Embryonic facial prominence (tissue), 1 donor: ENCODE results near the gene NOTCH1.

ENCODE experiments used
- DNase-seq: peaks from one replicate; pipeline ENCODE4 v3.0.0-alpha.2; 2016; ENCODE audit errors: extremely low spot score

The NOTCH1 gene

GRCh38 chr9:136544964-136545691, 720 bp downstream of the NOTCH1 start:
- DNase-seq = no peak

- no peak for DNase-seq
Measured at GRCh38 chr9:136544548-136544963, 1.3 kb downstream of the NOTCH1 start.

- DNase-seq = no peak
Measured at GRCh38 chr9:136543830-136544547, 1.9 kb downstream of the NOTCH1 start.

- DNase-seq = no peak
Measured at GRCh38 chr9:136543280-136543679, 2.6 kb downstream of the NOTCH1 start.

GRCh38 chr9:136542241-136543040, 3.4 kb downstream of the NOTCH1 start:
- DNase-seq = no peak

GRCh38 chr9:136541709-136542108, 4.1 kb downstream of the NOTCH1 start:
- DNase-seq = no peak

GRCh38 chr9:136541179-136541578, 4.7 kb downstream of the NOTCH1 start:
- DNase-seq = no peak

GRCh38 chr9:136539427-136540421, 6.1 kb downstream of the NOTCH1 start:
- no peak for DNase-seq

- DNase-seq = no peak
Measured at GRCh38 chr9:136538599-136539426, 7.0 kb downstream of the NOTCH1 start.

GRCh38 chr9:136537896-136538598, 7.8 kb downstream of the NOTCH1 start:
- no peak for DNase-seq

- DNase-seq = no peak
Measured at GRCh38 chr9:136537411-136537810, 8.4 kb downstream of the NOTCH1 start.

GRCh38 chr9:136536721-136537241, 9.1 kb downstream of the NOTCH1 start:
- DNase-seq = no peak

GRCh38 chr9:136536051-136536720, 9.7 kb downstream of the NOTCH1 start:
- DNase-seq = no peak

GRCh38 chr9:136535070-136535469, 10.8 kb downstream of the NOTCH1 start:
- no peak for DNase-seq

GRCh38 chr9:136534366-136534765, 11.5 kb downstream of the NOTCH1 start:
- DNase-seq = no peak

GRCh38 chr9:136533775-136534157, 12.1 kb downstream of the NOTCH1 start:
- DNase-seq = no peak

- no peak for DNase-seq
Measured at GRCh38 chr9:136532799-136533774, 12.8 kb downstream of the NOTCH1 start.
